ENCODE data around the gene TSEN2.
A peak's percentile ranks its signal among the peaks of the same experiment; 100 is the strongest.

Gene TSEN2

DNA sequence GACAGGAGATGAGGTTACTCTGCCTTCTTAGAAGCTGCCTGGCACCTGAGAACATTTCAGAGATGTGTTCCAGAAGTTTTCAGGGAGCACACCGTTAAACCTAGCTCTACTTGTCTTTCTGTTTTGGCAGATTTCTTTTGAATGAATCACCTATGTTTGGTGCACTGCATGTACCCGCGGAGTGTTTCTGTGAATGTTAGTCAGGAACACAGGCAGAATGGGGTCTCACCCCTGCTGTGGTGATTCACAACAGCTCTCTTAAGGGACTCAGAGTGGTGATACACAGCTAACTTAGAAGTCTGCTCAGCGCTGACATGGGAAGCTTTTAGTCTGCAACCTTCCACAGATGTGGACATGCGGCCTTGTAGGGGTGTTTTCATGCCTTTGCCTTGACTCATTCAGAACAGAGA lies 24.0 kb downstream of the TSEN2 start:
- no peak overlapping the region for H3K4me3 ChIP-seq (replicated peaks; ENCODE audit: low read depth, low read length)
- TF ChIP-seq, protein P1, sequence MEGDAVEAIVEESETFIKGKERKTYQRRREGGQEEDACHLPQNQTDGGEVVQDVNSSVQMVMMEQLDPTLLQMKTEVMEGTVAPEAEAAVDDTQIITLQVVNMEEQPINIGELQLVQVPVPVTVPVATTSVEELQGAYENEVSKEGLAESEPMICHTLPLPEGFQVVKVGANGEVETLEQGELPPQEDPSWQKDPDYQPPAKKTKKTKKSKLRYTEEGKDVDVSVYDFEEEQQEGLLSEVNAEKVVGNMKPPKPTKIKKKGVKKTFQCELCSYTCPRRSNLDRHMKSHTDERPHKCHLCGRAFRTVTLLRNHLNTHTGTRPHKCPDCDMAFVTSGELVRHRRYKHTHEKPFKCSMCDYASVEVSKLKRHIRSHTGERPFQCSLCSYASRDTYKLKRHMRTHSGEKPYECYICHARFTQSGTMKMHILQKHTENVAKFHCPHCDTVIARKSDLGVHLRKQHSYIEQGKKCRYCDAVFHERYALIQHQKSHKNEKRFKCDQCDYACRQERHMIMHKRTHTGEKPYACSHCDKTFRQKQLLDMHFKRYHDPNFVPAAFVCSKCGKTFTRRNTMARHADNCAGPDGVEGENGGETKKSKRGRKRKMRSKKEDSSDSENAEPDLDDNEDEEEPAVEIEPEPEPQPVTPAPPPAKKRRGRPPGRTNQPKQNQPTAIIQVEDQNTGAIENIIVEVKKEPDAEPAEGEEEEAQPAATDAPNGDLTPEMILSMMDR (IDR thresholded peaks at IDR 0.05; ENCODE audit: low read depth, low read length, missing control alignments) = no peak
- DNase-seq (ENCODE audit: extremely low read depth, low read depth) = peak; percentile 93

DNA sequence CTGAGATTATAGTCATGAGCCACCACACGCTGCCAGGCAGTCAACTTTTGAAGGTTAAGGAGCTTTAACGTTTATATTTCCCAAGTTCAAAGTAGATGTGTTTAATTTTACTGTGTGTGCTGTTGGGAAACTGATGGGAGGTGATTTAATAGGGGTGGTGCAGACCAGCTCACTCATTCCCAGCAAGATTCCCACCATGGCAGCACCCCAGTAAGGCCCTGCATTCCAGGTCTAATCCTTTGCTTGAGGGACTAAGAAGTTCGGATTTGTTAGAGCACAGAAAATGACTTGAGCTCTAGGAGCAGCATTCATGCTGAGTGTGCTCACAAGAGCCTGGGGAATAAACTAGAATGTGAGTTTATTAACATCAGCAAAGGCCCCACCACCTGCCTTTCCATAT lies 25.2 kb downstream of the TSEN2 start:
- no peak overlapping the region for H3K4me3 ChIP-seq (replicated peaks; ENCODE audit: low read depth, low read length)
- TF ChIP-seq, protein P1 (IDR thresholded peaks at IDR 0.05; ENCODE audit: low read depth, low read length, missing control alignments) = no peak
- no peak for DNase-seq (ENCODE audit: extremely low read depth, low read depth)

DNA sequence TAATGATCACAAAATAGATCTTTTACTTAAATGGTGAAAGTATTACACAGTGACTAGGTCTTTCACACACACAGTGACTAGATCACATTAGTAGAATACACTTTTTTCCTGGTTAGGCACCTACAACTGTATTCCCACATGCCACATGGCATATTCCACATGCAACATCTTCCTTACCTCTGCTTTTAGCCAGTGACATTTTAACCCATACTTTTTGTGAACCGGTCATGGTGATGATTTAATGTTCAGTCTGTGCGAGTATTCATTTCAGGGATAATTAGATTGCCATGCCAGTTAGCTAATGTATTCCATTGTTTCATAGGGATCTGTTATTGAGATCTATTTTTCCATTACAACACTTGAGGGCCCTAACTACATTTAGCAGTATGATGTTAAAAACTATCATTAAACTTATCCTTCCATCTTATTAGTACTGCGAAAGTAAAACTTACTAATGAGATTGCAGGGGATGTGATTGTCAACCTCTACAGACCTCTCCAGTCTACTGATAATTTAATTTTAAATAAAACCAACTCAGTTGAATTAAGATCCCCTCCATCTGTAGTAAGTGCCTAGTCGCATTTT lies 28.3 kb downstream of the TSEN2 start:
- H3K4me3 ChIP-seq (replicated peaks; ENCODE audit: low read depth, low read length) = no peak overlapping the region
- DNase-seq (ENCODE audit: extremely low read depth, low read depth) = no peak
- TF ChIP-seq, protein P1 (IDR thresholded peaks at IDR 0.05; ENCODE audit: low read depth, low read length, missing control alignments) = no peak

DNA sequence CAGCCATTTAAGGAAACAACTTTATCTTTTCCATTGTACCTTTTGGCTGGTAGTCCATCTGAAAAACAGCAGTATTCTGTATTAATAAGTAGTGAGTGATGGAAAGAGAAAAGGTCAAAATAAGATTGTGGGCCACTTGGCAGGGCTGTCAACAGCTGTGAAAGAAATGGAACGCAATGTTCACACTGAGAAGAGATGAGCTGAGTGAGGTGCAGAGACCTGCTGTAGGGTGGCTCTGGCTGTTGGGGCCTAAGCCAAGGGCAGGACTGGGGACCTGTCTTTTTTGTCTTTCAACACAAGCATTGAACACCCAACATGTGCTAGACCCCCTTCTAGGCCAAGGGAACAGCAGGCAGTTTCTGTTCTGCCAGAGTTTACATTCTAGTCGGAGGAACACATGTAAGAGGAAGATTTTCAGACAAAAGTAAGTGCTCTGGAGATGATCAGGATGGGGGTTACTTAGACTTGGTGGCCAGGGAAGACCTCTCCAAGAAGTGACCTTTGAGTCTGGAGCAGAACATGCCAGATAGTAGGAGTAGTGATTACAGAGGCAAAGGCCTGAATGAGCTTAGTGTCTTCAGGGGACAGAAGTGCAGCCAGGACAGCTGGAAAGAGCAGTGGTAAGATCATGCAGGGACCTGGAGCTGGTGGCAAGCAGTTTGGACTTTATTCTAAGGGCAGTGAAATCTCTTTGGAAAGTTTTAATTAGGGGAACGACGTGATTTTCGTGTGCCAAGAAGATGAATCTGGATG lies 29.6 kb downstream of the TSEN2 start:
- no peak overlapping the region for H3K4me3 ChIP-seq (replicated peaks; ENCODE audit: low read depth, low read length)
- DNase-seq (ENCODE audit: extremely low read depth, low read depth) = no peak
- TF ChIP-seq, protein P1 (IDR thresholded peaks at IDR 0.05; ENCODE audit: low read depth, low read length, missing control alignments) = no peak

DNA sequence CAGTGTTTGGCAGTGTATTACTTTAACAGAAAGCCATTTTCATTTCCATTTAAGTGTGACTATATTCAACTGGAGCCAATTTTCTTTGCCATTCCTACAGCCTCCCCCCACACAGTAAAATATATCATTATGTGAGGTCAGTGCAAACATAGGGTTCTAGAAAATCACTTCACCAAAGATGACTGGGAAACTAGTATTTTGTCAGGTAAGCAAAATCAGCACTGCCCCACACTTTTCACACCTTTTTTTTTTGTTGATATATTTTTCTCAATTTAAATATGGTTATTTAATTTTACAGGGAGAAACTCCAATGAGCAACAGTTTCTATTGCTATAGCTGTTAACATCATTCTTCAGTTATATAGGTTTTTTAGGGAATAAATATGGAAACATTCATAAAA lies 31.4 kb downstream of the TSEN2 start:
- TF ChIP-seq, protein P1 (IDR thresholded peaks at IDR 0.05; ENCODE audit: low read depth, low read length, missing control alignments) = no peak
- no peak for DNase-seq (ENCODE audit: extremely low read depth, low read depth)
- no peak overlapping the region for H3K4me3 ChIP-seq (replicated peaks; ENCODE audit: low read depth, low read length)

DNA sequence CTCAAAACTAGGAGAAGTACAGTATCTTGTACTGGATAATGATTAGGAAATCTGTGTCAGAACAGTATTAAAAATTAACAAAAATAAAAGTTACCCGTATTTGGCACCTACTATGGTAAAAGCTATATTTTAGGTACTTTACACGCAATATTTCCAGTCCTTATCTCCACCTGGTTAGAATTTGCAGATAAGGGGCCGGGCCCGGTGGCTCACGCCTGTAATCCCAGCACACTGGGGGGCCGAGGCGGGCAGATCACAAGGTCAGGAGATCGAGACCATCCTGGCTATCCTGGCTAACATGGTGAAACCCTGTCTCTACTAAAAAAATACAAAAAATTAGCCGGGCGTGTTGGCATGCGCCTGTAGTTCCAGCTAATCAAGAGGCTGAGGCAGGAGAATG lies 32.6 kb downstream of the TSEN2 start:
- TF ChIP-seq, protein P1 (IDR thresholded peaks at IDR 0.05; ENCODE audit: low read depth, low read length, missing control alignments) = no peak
- DNase-seq (ENCODE audit: extremely low read depth, low read depth) = no peak
- H3K4me3 ChIP-seq (replicated peaks; ENCODE audit: low read depth, low read length) = no peak overlapping the region
